ENCODE results near the gene ARF1. TPM values are rescaled to one million over a fixed set of nuclear protein-coding genes. Genes with fewer than 3 reads are reported as not detected.

Gene ARF1
- total and polyA plus RNA-seq, 2 of the 13 experiments (the other 11 are each of a cell fraction or from before 2014, with no cell fraction given) = 186 to 327 TPM

- TF ChIP-seq TSC22D2 (CRISPR knock-in tag; IDR thresholded peaks at IDR 0.05; ENCODE audit: borderline replicate concordance) (peak; percentile 64; the same call in 1 of the 2 replicates), ZNF563 (CRISPR knock-in tag; IDR thresholded peaks at IDR 0.05) (peak; percentile 67; the same call in 1 of the 2 replicates), GTF2F1 (IDR thresholded peaks at IDR 0.05; ENCODE audit: low read length) (no peak), ZFY (CRISPR knock-in tag; IDR thresholded peaks at IDR 0.05) (peak; percentile 96), BRCA1 (CRISPR knock-in tag; IDR thresholded peaks at IDR 0.05) (peak; percentile 51; the same call in 1 of the 2 replicates), NCOA2 (CRISPR knock-in tag; IDR thresholded peaks at IDR 0.05) (peak; percentile 60), SMARCE1 (IDR thresholded peaks at IDR 0.05; ENCODE audit: borderline replicate concordance) (no peak), HOXA9 (CRISPR knock-in tag; IDR thresholded peaks at IDR 0.05; ENCODE audit: borderline replicate concordance) (no peak), ZFX (CRISPR knock-in tag; IDR thresholded peaks at IDR 0.05; ENCODE audit: low read depth) (peak; percentile 98), ZNF3 (CRISPR knock-in tag; IDR thresholded peaks at IDR 0.05) (no peak), ZNF772 (CRISPR knock-in tag; IDR thresholded peaks at IDR 0.05) (peak; percentile 87; the same call in 1 of the 2 replicates), ZBTB8A (CRISPR knock-in tag; IDR thresholded peaks at IDR 0.05; ENCODE audit: borderline replicate concordance, low read depth) (no peak), ZNF501 (CRISPR knock-in tag; IDR thresholded peaks at IDR 0.05) (peak; percentile 82), ZNF12 (CRISPR knock-in tag; IDR thresholded peaks at IDR 0.05) (0 out of 2 replicates have a peak, but pooled peaks have one; percentile 27), DDIT3 (CRISPR knock-in tag; IDR thresholded peaks at IDR 0.05) (no peak), ZNF292 (CRISPR knock-in tag; IDR thresholded peaks at IDR 0.05; ENCODE audit: borderline replicate concordance, low read depth) (no peak), KAT7 (CRISPR knock-in tag; IDR thresholded peaks at IDR 0.05; ENCODE audit: borderline replicate concordance) (peak; percentile 91), SP5 (CRISPR knock-in tag; IDR thresholded peaks at IDR 0.05; ENCODE audit: borderline replicate concordance, low read depth) (peak; percentile 79), SAFB2 (CRISPR knock-in tag; IDR thresholded peaks at IDR 0.05; ENCODE audit: borderline replicate concordance, low read depth) (0 out of 2 replicates have a peak, but pooled peaks have one; percentile 67), GLI4 (CRISPR knock-in tag; IDR thresholded peaks at IDR 0.05; ENCODE audit: borderline replicate concordance) (peak; percentile 53; the same call in 1 of the 2 replicates), IKZF4 (CRISPR knock-in tag; IDR thresholded peaks at IDR 0.05; ENCODE audit: borderline replicate concordance, low read depth, not compliant biosample characterization) (no peak), ZFP90 (CRISPR knock-in tag; IDR thresholded peaks at IDR 0.05; ENCODE audit: borderline replicate concordance) (peak; percentile 76), ZKSCAN1 (IDR thresholded peaks at IDR 0.05; ENCODE audit: low read length) (no peak), EP300 (IDR thresholded peaks at IDR 0.05; ENCODE audit: low read depth in 2 of 2, low read length in 2 of 2) (no peak; a peak in 1 of 4 replicates), EP300 (CRISPR knock-in tag; IDR thresholded peaks at IDR 0.05; ENCODE audit: borderline replicate concordance) (no peak; the same call in 1 of the 2 replicates), PHF5A (CRISPR knock-in tag; IDR thresholded peaks at IDR 0.05; ENCODE audit: low read depth, unreplicated experiment) (peak; percentile 76), ZNF451 (CRISPR knock-in tag; IDR thresholded peaks at IDR 0.05) (peak; percentile 97; the same call in 1 of the 2 replicates), POGK (CRISPR knock-in tag; conservative IDR thresholded peaks at IDR 0.05) (peak; percentile 88; the same call in 1 of the 2 replicates), ZNF7 (CRISPR knock-in tag; IDR thresholded peaks at IDR 0.05) (no peak), ZKSCAN5 (CRISPR knock-in tag; IDR thresholded peaks at IDR 0.05) (no peak)
Observed at GRCh38 chr1:228102791-228103620, 20.5 kb downstream of the ARF1 start, which contains the start of gene C1orf35 (continued).
